ENCODE results near the gene RIPK1.

RIPK1 gene

GRCh38 chr6:3085074-3085473 is 16.8 kb downstream of the RIPK1 start:
- DNase-seq (ENCODE audit: low read depth) = no peak

GRCh38 chr6:3086282-3086946 is 18.1 kb downstream of the RIPK1 start:
- no peak for DNase-seq (ENCODE audit: low read depth)

GRCh38 chr6:3088446-3088845 is 20.2 kb downstream of the RIPK1 start:
- no peak for DNase-seq (ENCODE audit: low read depth)

GRCh38 chr6:3088968-3089367 is 20.7 kb downstream of the RIPK1 start:
- DNase-seq (ENCODE audit: low read depth) = no peak

GRCh38 chr6:3090013-3090412 is 21.7 kb downstream of the RIPK1 start:
- no peak for DNase-seq (ENCODE audit: low read depth)

- DNase-seq (ENCODE audit: low read depth) = no peak
Measured at GRCh38 chr6:3094815-3095214, 26.5 kb downstream of the RIPK1 start.

- no peak for DNase-seq (ENCODE audit: low read depth)
Measured at GRCh38 chr6:3102875-3103274, 34.6 kb downstream of the RIPK1 start.

GRCh38 chr6:3108746-3109414 is 40.6 kb downstream of the RIPK1 start:
- no peak for DNase-seq (ENCODE audit: low read depth)

GRCh38 chr6:3109761-3110160 is 41.5 kb downstream of the RIPK1 start:
- DNase-seq (ENCODE audit: low read depth) = no peak

GRCh38 chr6:3114377-3114776 is 46.1 kb downstream of the RIPK1 start:
- DNase-seq (ENCODE audit: low read depth) = no peak

GRCh38 chr6:3117912-3118352 is 49.6 kb downstream of the RIPK1 start:
- DNase-seq (ENCODE audit: low read depth) = no peak

GRCh38 chr6:3118353-3119039 is 50.2 kb downstream of the RIPK1 start, which contains the start of gene BPHL:
Gene BPHL, plus strand, starts transcription at chr6:3118711. Its CDS starts 30 bp downstream, at chr6:3118741.
- peak; percentile 99 for DNase-seq (ENCODE audit: low read depth)

- DNase-seq (ENCODE audit: low read depth) = no peak
Measured at GRCh38 chr6:3119040-3119723, 50.9 kb downstream of the RIPK1 start.

GRCh38 chr6:3120765-3121089 is 52.4 kb downstream of the RIPK1 start:
- DNase-seq (ENCODE audit: low read depth) = no peak

GRCh38 chr6:3122823-3123182 is 54.5 kb downstream of the RIPK1 start:
- no peak for DNase-seq (ENCODE audit: low read depth)

- DNase-seq (ENCODE audit: low read depth) = no peak
Measured at GRCh38 chr6:3124667-3125066, 56.4 kb downstream of the RIPK1 start.

- DNase-seq (ENCODE audit: low read depth) = no peak
Measured at GRCh38 chr6:3125815-3126214, 57.5 kb downstream of the RIPK1 start.

GRCh38 chr6:3128356-3129108 is 60.2 kb downstream of the RIPK1 start:
- no peak for DNase-seq (ENCODE audit: low read depth)

- no peak for DNase-seq (ENCODE audit: low read depth)
Measured at GRCh38 chr6:3131695-3132094, 63.4 kb downstream of the RIPK1 start.

- DNase-seq (ENCODE audit: low read depth) = no peak
Measured at GRCh38 chr6:3133515-3133914, 65.2 kb downstream of the RIPK1 start.

- no peak for DNase-seq (ENCODE audit: low read depth)
Measured at GRCh38 chr6:3135668-3136291, 67.5 kb downstream of the RIPK1 start.
